ENCODE results near the gene IFT80.

Gene IFT80

DNA sequence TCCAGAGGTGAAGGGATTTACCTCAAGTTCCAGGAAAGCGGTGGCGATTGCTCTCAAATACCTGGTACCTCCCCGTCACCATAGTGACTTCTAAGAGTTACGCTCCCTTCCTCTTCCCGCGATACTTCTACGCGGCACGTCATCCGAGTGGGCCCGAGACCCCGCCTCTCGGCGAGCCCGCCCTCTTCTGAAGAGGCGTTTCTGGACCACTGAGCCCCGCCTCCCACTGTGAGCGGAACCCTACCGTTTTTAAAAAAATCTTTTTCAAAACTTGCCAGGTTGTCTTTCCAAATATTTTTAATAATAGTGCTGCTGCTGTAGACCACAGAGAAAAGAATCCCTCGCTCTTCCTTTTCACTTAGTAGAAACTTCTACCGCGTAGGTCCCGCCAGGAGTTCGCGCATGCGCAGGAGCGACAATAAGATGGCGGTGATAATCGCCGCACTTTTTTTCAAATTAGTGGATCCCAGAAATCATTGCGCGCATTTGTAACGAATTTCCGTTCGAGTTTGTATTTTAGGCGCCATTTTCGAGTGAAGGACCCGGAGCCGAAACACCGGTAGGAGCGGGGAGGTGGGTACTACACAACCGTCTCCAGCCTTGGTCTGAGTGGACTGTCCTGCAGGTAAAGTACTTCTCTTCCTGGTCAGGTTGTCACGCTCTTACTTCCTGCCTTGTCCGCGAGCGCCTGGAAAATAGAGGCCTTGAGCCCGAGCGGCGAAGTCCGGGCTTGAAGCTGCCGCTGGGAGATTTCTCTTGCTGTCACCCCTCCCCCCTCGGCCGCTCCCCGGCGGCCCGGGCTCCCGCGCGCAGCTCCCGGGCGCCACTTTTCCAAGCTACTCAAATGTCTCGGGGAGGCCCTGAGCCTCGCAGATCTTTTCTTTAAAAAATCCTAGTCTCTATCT lies at the start of gene IFT80, which contains the start of gene SMC4:
Gene IFT80 (minus strand): TSS at position 101 of the 905 bp plus-strand sequence. CDS start 14,625 bp downstream, outside the sequence.
Gene SMC4 (plus strand): TSS at position 526 of the 905 bp plus-strand sequence. CDS start 1,177 bp downstream, outside the sequence.
- Histone ChIP-seq H3K9me3 (ENCODE audit: insufficient read depth, low read depth, low read length) (no peaks in the 10 kb centered on the region), H3K4me1 (ENCODE audit: insufficient read depth, low read length) (peaks cover 14% of the 10 kb centered on the region; the same call in 1 of the 2 replicates), H3K4me3 (ENCODE audit: low read length) (peak within 1 kb of the TSS; percentile 88), H3K27ac (ENCODE audit: low read length) (peak within 1 kb of the TSS; percentile 82), H3K36me3 (ENCODE audit: insufficient read depth, low read depth, low read length) (peaks cover 24% of the 10 kb centered on the region), H3K27me3 (ENCODE audit: insufficient read depth, low read length) (no peaks in the 10 kb centered on the region), H3K9ac (ENCODE audit: low read depth, low read length) (peak within 1 kb of the TSS; percentile 98)

DNA sequence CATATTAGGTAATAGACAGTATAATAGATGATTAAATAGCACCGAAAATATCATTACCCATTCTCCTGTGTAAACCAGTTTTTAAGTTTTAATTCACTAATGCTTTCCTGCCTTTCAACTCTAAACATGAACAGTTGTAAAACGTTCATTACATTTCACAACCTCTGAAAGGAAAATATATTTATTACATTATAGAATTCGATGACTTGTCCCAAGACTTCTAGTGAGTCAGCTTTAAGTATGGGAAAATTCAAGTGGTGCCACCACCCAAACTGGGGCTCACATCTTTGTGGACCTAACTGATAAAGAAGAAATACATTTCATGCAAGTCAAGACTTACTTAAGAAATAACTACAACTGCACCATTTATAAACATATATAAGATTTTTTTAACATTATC lies 48.5 kb upstream of the IFT80 start:
- Histone ChIP-seq H3K4me1 (ENCODE audit: insufficient read depth, low read length) (peaks cover 10% of the 10 kb centered on the region; the same call in 1 of the 2 replicates), H3K36me3 (ENCODE audit: insufficient read depth, low read depth, low read length) (peaks cover 56% of the 10 kb centered on the region), H3K4me3 (ENCODE audit: low read length) (peak overlapping the region; percentile 91), H3K27ac (ENCODE audit: low read length) (no peak overlapping the region), H3K9ac (ENCODE audit: low read depth, low read length) (peak overlapping the region; percentile 90; the same call in 1 of the 2 replicates), H3K9me3 (ENCODE audit: insufficient read depth, low read depth, low read length) (no peaks in the 10 kb centered on the region; the same call in 1 of the 2 replicates), H3K27me3 (ENCODE audit: insufficient read depth, low read length) (no peaks in the 10 kb centered on the region)

DNA sequence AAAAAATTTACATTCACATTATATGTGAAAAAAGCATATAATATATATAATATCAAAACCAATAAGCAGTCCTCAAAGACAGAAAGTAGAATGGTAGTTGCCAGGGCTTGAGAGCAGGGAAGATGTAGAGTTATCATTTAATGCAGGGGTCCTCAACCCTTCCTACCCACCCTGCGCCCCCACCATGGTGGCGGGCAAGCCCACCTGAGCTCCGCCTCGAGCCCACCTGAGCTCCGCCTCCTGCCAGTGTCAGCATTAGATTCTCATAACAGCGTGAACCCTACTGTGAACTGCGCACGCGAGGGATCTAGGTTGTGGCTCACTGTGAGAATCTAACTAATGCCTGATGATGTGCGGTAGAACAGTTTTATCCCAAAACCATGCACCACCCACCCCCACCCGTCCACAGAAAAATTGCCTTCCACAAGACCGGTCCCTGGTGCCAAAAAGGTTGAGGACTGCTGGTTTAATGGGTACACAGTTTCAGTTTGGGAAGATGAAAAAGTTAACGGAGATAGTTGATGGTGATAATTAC lies 47.6 kb upstream of the IFT80 start:
- H3K9me3 ChIP-seq (ENCODE audit: insufficient read depth, low read depth, low read length), result no peaks in the 10 kb centered on the region; the same call in 1 of the 2 replicates
- no peaks in the 10 kb centered on the region for H3K27me3 ChIP-seq (ENCODE audit: insufficient read depth, low read length)
- H3K36me3 ChIP-seq (ENCODE audit: insufficient read depth, low read depth, low read length), result peaks cover 65% of the 10 kb centered on the region
- H3K4me3 ChIP-seq (ENCODE audit: low read length), result peak overlapping the region; percentile 91
- peaks cover 10% of the 10 kb centered on the region; the same call in 1 of the 2 replicates for H3K4me1 ChIP-seq (ENCODE audit: insufficient read depth, low read length)
- no peak overlapping the region for H3K9ac ChIP-seq (ENCODE audit: low read depth, low read length)
- no peak overlapping the region for H3K27ac ChIP-seq (ENCODE audit: low read length)

DNA sequence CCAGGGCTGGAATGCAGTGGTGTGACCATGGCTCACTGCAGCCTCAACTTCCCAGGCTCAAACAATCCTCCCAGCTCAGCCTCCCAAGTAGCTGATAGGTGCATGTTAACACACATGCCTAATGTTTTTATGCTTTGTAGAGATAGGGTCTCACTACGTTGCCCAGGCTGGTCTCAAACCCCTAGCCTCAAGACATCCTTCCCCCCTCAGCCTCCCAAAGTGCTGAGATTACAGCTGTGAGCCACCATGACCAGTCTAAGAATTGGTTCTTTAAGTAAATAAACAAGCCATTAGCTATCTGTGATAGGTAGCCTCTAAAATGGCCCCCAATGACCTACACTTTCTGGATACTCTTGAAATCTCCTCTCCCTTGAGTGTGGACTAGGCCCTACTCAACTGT lies 46.8 kb upstream of the IFT80 start:
- no peak overlapping the region for H3K4me3 ChIP-seq (ENCODE audit: low read length)
- no peak overlapping the region for H3K27ac ChIP-seq (ENCODE audit: low read length)
- peaks cover 10% of the 10 kb centered on the region; the same call in 1 of the 2 replicates for H3K4me1 ChIP-seq (ENCODE audit: insufficient read depth, low read length)

DNA sequence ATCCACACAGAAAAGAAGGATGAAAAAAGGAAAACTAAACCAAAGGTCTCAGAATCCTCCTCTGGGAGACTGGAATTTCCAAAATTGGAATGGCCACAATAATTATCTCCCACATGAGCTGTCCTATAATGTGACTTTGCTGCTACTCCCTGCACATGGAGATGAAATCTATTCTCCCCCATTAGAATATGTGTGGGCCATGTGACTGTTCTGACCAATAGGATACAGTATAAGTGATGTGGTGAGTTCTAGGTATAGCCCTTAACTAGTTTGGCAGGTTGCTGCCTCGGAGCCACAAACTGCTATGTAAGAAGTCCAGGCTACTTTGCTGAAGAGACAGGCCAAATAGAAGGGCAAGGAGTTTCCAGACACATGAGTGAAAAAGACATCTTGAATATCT lies 45.4 kb upstream of the IFT80 start:
- Histone ChIP-seq H3K9me3 (ENCODE audit: insufficient read depth, low read depth, low read length) (no peaks in the 10 kb centered on the region; the same call in 1 of the 2 replicates), H3K27me3 (ENCODE audit: insufficient read depth, low read length) (no peaks in the 10 kb centered on the region), H3K4me3 (ENCODE audit: low read length) (no peak overlapping the region), H3K4me1 (ENCODE audit: insufficient read depth, low read length) (peaks cover 13% of the 10 kb centered on the region; the same call in 1 of the 2 replicates), H3K9ac (ENCODE audit: low read depth, low read length) (no peak overlapping the region), H3K27ac (ENCODE audit: low read length) (no peak overlapping the region), H3K36me3 (ENCODE audit: insufficient read depth, low read depth, low read length) (peaks cover 65% of the 10 kb centered on the region)

More for the DNA sequence above, 46.8 kb upstream of the IFT80 start:
- Histone ChIP-seq H3K9ac (ENCODE audit: low read depth, low read length) (no peak overlapping the region), H3K36me3 (ENCODE audit: insufficient read depth, low read depth, low read length) (peaks cover 65% of the 10 kb centered on the region), H3K9me3 (ENCODE audit: insufficient read depth, low read depth, low read length) (no peaks in the 10 kb centered on the region; the same call in 1 of the 2 replicates), H3K27me3 (ENCODE audit: insufficient read depth, low read length) (no peaks in the 10 kb centered on the region)

DNA sequence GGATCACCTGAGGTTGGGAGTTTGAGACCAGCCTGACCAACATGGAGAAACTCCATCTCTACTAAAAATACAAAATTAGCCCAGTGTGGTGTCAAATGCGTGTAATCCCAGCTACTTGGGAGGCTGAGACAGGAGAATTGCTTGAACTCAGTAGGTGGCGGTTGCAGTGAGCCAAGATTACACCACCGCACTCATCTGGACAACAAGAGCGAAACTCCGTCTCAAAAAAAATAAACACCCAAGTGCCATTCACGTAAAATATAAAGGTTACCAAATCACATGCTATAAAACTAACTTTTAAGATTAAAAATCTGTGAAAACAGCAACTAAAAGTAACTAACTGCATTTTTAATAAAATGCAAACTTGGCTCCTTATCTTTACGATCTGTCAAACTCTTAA lies 41.7 kb upstream of the IFT80 start:
- Histone ChIP-seq H3K4me1 (ENCODE audit: insufficient read depth, low read length) (peaks cover 4% of the 10 kb centered on the region; the same call in 1 of the 2 replicates), H3K27me3 (ENCODE audit: insufficient read depth, low read length) (no peaks in the 10 kb centered on the region), H3K36me3 (ENCODE audit: insufficient read depth, low read depth, low read length) (peaks cover 74% of the 10 kb centered on the region), H3K9ac (ENCODE audit: low read depth, low read length) (no peak overlapping the region), H3K4me3 (ENCODE audit: low read length) (no peak overlapping the region), H3K27ac (ENCODE audit: low read length) (no peak overlapping the region), H3K9me3 (ENCODE audit: insufficient read depth, low read depth, low read length) (no peaks in the 10 kb centered on the region)

DNA sequence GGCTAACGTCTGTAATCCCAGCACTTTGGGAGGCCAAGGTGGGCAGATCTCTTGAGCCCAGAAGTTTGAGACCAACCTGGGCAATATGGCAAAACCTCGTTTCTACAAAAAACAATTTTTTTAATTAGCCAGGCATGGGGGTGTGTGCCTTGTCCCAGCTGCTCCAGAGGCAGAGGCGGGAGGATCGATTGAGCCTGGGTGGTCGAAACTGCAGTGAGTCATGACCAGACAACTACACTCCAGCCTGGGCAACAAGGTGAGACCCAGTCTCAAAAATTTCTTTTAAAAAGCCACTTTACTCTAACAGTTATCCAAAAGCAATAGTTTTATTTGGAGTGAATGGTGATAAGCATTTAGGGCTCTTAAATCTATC lies 38.0 kb upstream of the IFT80 start:
- no peaks in the 10 kb centered on the region for H3K27me3 ChIP-seq (ENCODE audit: insufficient read depth, low read length)
- H3K4me3 ChIP-seq (ENCODE audit: low read length), result no peak overlapping the region
- no peak overlapping the region for H3K27ac ChIP-seq (ENCODE audit: low read length)
- peaks cover 4% of the 10 kb centered on the region; the same call in 1 of the 2 replicates for H3K4me1 ChIP-seq (ENCODE audit: insufficient read depth, low read length)
- H3K9ac ChIP-seq (ENCODE audit: low read depth, low read length), result no peak overlapping the region
- H3K9me3 ChIP-seq (ENCODE audit: insufficient read depth, low read depth, low read length), result no peaks in the 10 kb centered on the region
- peaks cover 76% of the 10 kb centered on the region for H3K36me3 ChIP-seq (ENCODE audit: insufficient read depth, low read depth, low read length)

DNA sequence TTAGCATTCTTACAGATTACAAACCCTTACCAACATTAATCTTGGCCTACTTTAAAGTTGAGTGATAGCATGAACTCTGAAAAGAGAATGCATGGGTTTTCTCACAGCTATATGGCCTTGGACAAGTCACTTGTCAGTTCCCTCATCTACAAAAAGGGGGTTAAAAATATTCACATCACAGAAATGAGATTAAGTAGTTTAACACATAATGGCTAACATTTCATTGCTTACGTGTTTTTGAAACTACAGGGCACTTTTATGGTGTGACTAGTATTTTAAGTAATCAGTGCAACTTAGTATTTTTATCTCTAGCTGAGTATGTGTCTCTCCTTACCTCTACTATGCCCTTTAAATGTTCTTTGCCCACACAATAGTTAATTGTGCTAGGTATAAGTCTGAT lies 36.7 kb upstream of the IFT80 start:
- Histone ChIP-seq H3K27ac (ENCODE audit: low read length) (no peak overlapping the region), H3K4me1 (ENCODE audit: insufficient read depth, low read length) (peaks cover 4% of the 10 kb centered on the region; the same call in 1 of the 2 replicates), H3K27me3 (ENCODE audit: insufficient read depth, low read length) (no peaks in the 10 kb centered on the region), H3K36me3 (ENCODE audit: insufficient read depth, low read depth, low read length) (peaks cover 84% of the 10 kb centered on the region), H3K4me3 (ENCODE audit: low read length) (no peak overlapping the region), H3K9me3 (ENCODE audit: insufficient read depth, low read depth, low read length) (no peaks in the 10 kb centered on the region), H3K9ac (ENCODE audit: low read depth, low read length) (no peak overlapping the region)

DNA sequence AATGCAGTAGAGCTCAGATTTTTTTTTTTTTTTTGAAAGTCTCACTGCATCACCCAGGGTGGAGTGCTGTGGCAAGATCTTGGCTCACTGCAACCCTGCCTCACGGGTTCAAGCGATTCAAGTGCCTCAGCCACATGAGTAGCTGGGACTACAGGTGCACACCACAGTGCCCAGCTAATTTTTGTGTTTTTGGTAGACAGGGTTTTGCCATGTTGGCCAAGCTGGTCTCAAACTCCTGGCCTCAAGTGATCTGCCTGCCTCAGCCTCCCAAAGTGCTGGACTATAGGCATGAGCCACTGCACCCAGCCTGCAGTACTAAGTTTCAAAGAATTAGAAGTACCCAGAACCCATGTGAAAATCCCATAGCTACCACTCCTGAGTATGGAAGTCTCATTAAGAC lies 36.1 kb upstream of the IFT80 start:
- Histone ChIP-seq H3K36me3 (ENCODE audit: insufficient read depth, low read depth, low read length) (peaks cover 91% of the 10 kb centered on the region), H3K27ac (ENCODE audit: low read length) (no peak overlapping the region), H3K4me3 (ENCODE audit: low read length) (no peak overlapping the region), H3K9me3 (ENCODE audit: insufficient read depth, low read depth, low read length) (no peaks in the 10 kb centered on the region), H3K4me1 (ENCODE audit: insufficient read depth, low read length) (no peaks in the 10 kb centered on the region), H3K9ac (ENCODE audit: low read depth, low read length) (no peak overlapping the region), H3K27me3 (ENCODE audit: insufficient read depth, low read length) (no peaks in the 10 kb centered on the region)

DNA sequence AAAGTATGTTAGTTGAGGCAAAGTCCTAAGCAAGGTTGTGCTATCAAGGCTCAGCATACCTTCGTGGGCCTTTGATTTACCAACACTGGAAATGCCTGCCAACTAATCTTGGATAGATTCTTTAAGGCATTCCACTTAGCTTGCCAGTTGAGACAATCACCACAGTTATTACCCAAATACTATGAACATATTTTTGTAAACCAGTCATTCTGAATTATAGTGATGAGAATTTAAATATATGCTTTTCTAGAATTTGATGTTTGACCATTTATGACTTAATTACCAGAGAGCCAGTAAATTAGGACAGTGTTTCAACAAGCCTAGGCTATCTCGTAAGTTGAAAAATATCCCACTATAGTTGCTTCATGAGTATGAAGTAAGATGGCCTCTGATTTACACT lies 35.0 kb upstream of the IFT80 start:
- no peak overlapping the region for H3K9ac ChIP-seq (ENCODE audit: low read depth, low read length)
- H3K27ac ChIP-seq (ENCODE audit: low read length), result no peak overlapping the region
- no peaks in the 10 kb centered on the region for H3K4me1 ChIP-seq (ENCODE audit: insufficient read depth, low read length)
- no peaks in the 10 kb centered on the region for H3K27me3 ChIP-seq (ENCODE audit: insufficient read depth, low read length)
- H3K36me3 ChIP-seq (ENCODE audit: insufficient read depth, low read depth, low read length), result peaks cover 94% of the 10 kb centered on the region
- H3K4me3 ChIP-seq (ENCODE audit: low read length), result no peak overlapping the region
- H3K9me3 ChIP-seq (ENCODE audit: insufficient read depth, low read depth, low read length), result no peaks in the 10 kb centered on the region

DNA sequence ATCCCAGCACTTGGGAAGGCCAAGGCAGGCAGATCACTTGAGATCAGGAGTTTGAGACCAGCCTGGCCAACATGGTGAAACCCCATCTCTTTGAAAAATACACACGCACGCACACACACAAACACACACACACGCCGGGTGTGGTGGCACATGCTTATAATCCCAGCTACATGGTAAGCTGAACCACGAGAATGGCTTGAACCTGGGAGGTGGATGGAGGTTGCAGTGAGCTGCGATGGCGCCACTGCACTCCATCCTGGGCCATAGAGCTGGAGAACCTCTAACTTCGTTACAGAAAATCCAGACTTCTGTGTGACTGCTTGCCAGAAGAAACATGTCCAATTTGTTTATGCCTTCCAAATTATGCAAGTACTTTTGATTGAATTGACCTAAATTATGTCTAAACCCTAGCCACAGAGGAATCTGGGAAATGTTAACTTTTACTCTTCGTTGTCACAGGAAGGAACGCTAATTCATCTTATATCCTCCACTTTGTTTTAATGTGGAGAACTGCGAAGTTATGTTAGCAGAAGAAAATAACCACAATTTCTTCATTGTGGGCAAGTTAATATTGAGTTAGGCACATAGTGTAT lies 28.9 kb upstream of the IFT80 start:
- Histone ChIP-seq H3K4me1 (ENCODE audit: insufficient read depth, low read length) (no peaks in the 10 kb centered on the region), H3K4me3 (ENCODE audit: low read length) (no peak overlapping the region), H3K27ac (ENCODE audit: low read length) (no peak overlapping the region), H3K36me3 (ENCODE audit: insufficient read depth, low read depth, low read length) (peaks cover 96% of the 10 kb centered on the region), H3K27me3 (ENCODE audit: insufficient read depth, low read length) (no peaks in the 10 kb centered on the region), H3K9me3 (ENCODE audit: insufficient read depth, low read depth, low read length) (no peaks in the 10 kb centered on the region), H3K9ac (ENCODE audit: low read depth, low read length) (no peak overlapping the region)

All from iPS-20b (cell line).